Neural cell (in vitro differentiated cells): Measurements from ENCODE around the gene PLA2G4B. TPM values are rescaled to one million over a fixed set of nuclear protein-coding genes. Genes with fewer than 3 reads are reported as not detected.

Experiments
- H2AFZ ChIP-seq: fragments of 200-600, 300-800 bp; sonication (generic), shearing (Covaris generic); 2 replicates; pipeline ENCODE4 v1.6.0; 2014; ENCODE audit warnings: low read depth, mild to moderate bottlenecking, antibody characterized with exemption, low read length, moderate library complexity
- H3F3A ChIP-seq: fragments of 200-600 bp; shearing (Covaris generic); 2 replicates; pipeline ENCODE4 v1.6.1; 2016; ENCODE audit warnings: mild to moderate bottlenecking, moderate library complexity, mixed read lengths, antibody characterized with exemption, low read length; ENCODE audit not compliant: insufficient read depth, poor library complexity, severe bottlenecking
- H3K27ac ChIP-seq: fragments of 200-600, 300-800 bp; sonication (generic), shearing (Covaris generic); 2 replicates; pipeline ENCODE4 v1.5.1; 2014; ENCODE audit warnings: mild to moderate bottlenecking, low read length, moderate library complexity
- H3K27me3 ChIP-seq: fragments of 300-800, 200-600 bp; sonication (generic), shearing (Covaris generic); 2 replicates; pipeline ENCODE4 v1.6.0; 2014; ENCODE audit warnings: mild to moderate bottlenecking, low read depth, low read length, moderate library complexity; ENCODE audit not compliant: insufficient read depth
- H3K36me3 ChIP-seq: fragments of 300-800, 200-600 bp; sonication (generic), shearing (Covaris generic); 2 replicates; pipeline ENCODE4 v1.5.1; 2014; ENCODE audit warnings: mild to moderate bottlenecking, antibody characterized with exemption, low read length, moderate library complexity; ENCODE audit not compliant: insufficient read depth
- H3K4me2 ChIP-seq: fragments of 300-800, 200-600 bp; sonication (generic), shearing (Covaris generic); 2 replicates; pipeline ENCODE4 v1.6.0; 2014; ENCODE audit warnings: mild to moderate bottlenecking, low read length
- H3K4me3 ChIP-seq: fragments of 300-800, 200-600 bp; sonication (generic), shearing (Covaris generic); 2 replicates; pipeline ENCODE4 v1.5.1; 2014; ENCODE audit warnings: mild to moderate bottlenecking, low read length, moderate library complexity
- H3K79me2 ChIP-seq: fragments of 200-600 bp; shearing (Covaris generic); replicated peaks from 2 replicates; pipeline ENCODE4 v1.6.0; 2014; ENCODE audit warnings: mild to moderate bottlenecking, low read length, moderate library complexity; ENCODE audit not compliant: insufficient read depth
- H3K9ac ChIP-seq: fragments of 300-800, 200-600 bp; sonication (generic), shearing (Covaris generic); 2 replicates; pipeline ENCODE4 v1.6.1; 2016; ENCODE audit warnings: mild to moderate bottlenecking, low read length, mixed read lengths
- H3K9me2 ChIP-seq: fragments of 200-600 bp; shearing (Covaris generic); 2 replicates; pipeline ENCODE4 v1.6.1; 2016; ENCODE audit warnings: mild to moderate bottlenecking, low read length, mixed read lengths; ENCODE audit not compliant: insufficient read depth
- H3K9me3 ChIP-seq: fragments of 200-600, 300-800 bp; sonication (generic), shearing (Covaris generic); 2 replicates; pipeline ENCODE4 v1.6.1; 2016; ENCODE audit warnings: mild to moderate bottlenecking, mixed run types, low read length, moderate library complexity, mixed read lengths
- H4K20me1 ChIP-seq: fragments of 200-600 bp; shearing (Covaris generic); 2 replicates; pipeline ENCODE4 v1.6.1; 2016; ENCODE audit warnings: mild to moderate bottlenecking, mixed run types; ENCODE audit not compliant: insufficient read depth
- CTCF ChIP-seq: fragments of 450-650 bp; IDR thresholded peaks from 2 replicates; pipeline ENCODE4 v1.5.1; 2014; ENCODE audit warnings: antibody characterized with exemption, mild to moderate bottlenecking, moderate library complexity; ENCODE audit not compliant: poor library complexity, severe bottlenecking
- EP300 ChIP-seq: fragments of 450-650 bp; conservative IDR thresholded peaks from 2 replicates; pipeline ENCODE4 v1.6.1; 2014; ENCODE audit warnings: antibody characterized with exemption, mild to moderate bottlenecking, moderate library complexity; ENCODE audit not compliant: poor library complexity, severe bottlenecking
- EZH2 ChIP-seq: fragments of 200-600, 300-800 bp; shearing (Covaris generic), sonication (generic); IDR thresholded peaks from 2 replicates; pipeline ENCODE4 v1.6.1; 2014; ENCODE audit warnings: antibody characterized with exemption, low read length, borderline replicate concordance, mild to moderate bottlenecking; ENCODE audit not compliant: insufficient read depth, poor library complexity, severe bottlenecking
- MXI1 ChIP-seq: fragments of 450-650 bp; conservative IDR thresholded peaks from 2 replicates; pipeline ENCODE4 v1.6.1; 2014; ENCODE audit warnings: antibody characterized with exemption, mild to moderate bottlenecking; ENCODE audit not compliant: poor library complexity, severe bottlenecking
- POLR2AphosphoS5 ChIP-seq: IDR thresholded peaks from 2 replicates; pipeline ENCODE4 v1.6.1; 2012
- RAD21 ChIP-seq: fragments of 450-650 bp; conservative IDR thresholded peaks from 2 replicates; pipeline ENCODE4 v1.6.1; 2014; ENCODE audit warnings: antibody characterized with exemption, mild to moderate bottlenecking, moderate library complexity
- REST ChIP-seq: IDR thresholded peaks from 2 replicates; pipeline ENCODE4 v1.6.1; 2012; ENCODE audit warnings: borderline replicate concordance
- SMC3 ChIP-seq: fragments of 450-650 bp; conservative IDR thresholded peaks from 2 replicates; pipeline ENCODE4 v1.6.1; 2014; ENCODE audit warnings: antibody characterized with exemption, mild to moderate bottlenecking, moderate library complexity; ENCODE audit not compliant: poor library complexity
- TAF1 ChIP-seq: IDR thresholded peaks from 2 replicates; pipeline ENCODE4 v1.6.1; 2012; ENCODE audit warnings: low read depth
- polyA plus RNA-seq: library from polyadenylated mRNA; depleted of rRNA; stranded (reverse); fragments of >200 nt; gene quantifications from 2 replicates; pipeline ENCODE4 v1.2.3, GENCODE V29; 2014

The PLA2G4B gene
- polyA plus RNA-seq, 1 donor from 2014 or later = 11.3 TPM

GRCh38 chr15:41805711-41806110, 32.9 kb upstream of the PLA2G4B start:
- H3K79me2 ChIP-seq = no peaks in the 10 kb centered on the region
- TF ChIP-seq EZH2 (no peak), MXI1 (no peak), TAF1 (no peak), SMC3 (no peak), REST (no peak), CTCF (no peak), EP300 (no peak), RAD21 (no peak), POLR2AphosphoS5 (no peak)
- H3K9me2 ChIP-seq = no peaks in the 10 kb centered on the region
- no peak overlapping the region for H2AFZ ChIP-seq
- no peaks in the 10 kb centered on the region for H3K9me3 ChIP-seq
- H3K4me3 ChIP-seq = no peak overlapping the region
- H3K4me2 ChIP-seq = no peak overlapping the region
- no peaks in the 10 kb centered on the region for H3K27me3 ChIP-seq
- H3K36me3 ChIP-seq = no peaks in the 10 kb centered on the region
- H3F3A ChIP-seq = no peaks in the 10 kb centered on the region
- no peak overlapping the region for H3K9ac ChIP-seq
- no peak overlapping the region for H3K27ac ChIP-seq
- H4K20me1 ChIP-seq = no peaks in the 10 kb centered on the region

GRCh38 chr15:41806291-41807181, 32.1 kb upstream of the PLA2G4B start:
- Histone ChIP-seq H3K9me2 (no peaks in the 10 kb centered on the region), H3K27me3 (no peaks in the 10 kb centered on the region), H3K79me2 (no peaks in the 10 kb centered on the region), H4K20me1 (no peaks in the 10 kb centered on the region), H3K36me3 (no peaks in the 10 kb centered on the region), H3K4me2 (no peak overlapping the region), H3K4me3 (no peak overlapping the region), H3F3A (no peaks in the 10 kb centered on the region), H3K9me3 (no peaks in the 10 kb centered on the region), H2AFZ (no peak overlapping the region), H3K9ac (no peak overlapping the region), H3K27ac (no peak overlapping the region)
- TF ChIP-seq EP300 (no peak), MXI1 (no peak), RAD21 (no peak), CTCF (no peak), REST (no peak), EZH2 (no peak), POLR2AphosphoS5 (no peak), TAF1 (no peak), SMC3 (no peak)
